Measurements from ENCODE around the gene LYPD6.

DNA sequence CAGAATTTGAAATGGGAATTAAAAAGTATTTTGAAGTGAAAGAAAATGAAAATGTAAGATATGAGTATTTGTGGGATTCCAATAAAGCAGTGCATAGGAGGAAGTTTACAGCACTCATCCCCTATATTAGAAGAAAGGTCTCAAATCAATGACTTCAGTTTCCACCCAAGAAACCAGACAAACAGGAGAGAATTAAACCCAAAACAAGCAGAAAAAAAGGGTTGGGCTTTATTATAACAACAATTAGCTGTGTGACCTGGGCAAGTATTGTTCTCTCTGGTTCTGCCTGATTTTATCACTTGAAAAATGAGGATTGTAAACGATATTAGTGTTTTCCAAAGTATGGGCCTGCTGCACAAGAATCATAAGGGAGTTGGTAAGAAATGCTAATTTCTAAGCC is 18.3 kb upstream of the LYPD6 start:
- TF ChIP-seq, protein P1, sequence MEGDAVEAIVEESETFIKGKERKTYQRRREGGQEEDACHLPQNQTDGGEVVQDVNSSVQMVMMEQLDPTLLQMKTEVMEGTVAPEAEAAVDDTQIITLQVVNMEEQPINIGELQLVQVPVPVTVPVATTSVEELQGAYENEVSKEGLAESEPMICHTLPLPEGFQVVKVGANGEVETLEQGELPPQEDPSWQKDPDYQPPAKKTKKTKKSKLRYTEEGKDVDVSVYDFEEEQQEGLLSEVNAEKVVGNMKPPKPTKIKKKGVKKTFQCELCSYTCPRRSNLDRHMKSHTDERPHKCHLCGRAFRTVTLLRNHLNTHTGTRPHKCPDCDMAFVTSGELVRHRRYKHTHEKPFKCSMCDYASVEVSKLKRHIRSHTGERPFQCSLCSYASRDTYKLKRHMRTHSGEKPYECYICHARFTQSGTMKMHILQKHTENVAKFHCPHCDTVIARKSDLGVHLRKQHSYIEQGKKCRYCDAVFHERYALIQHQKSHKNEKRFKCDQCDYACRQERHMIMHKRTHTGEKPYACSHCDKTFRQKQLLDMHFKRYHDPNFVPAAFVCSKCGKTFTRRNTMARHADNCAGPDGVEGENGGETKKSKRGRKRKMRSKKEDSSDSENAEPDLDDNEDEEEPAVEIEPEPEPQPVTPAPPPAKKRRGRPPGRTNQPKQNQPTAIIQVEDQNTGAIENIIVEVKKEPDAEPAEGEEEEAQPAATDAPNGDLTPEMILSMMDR (IDR thresholded peaks at IDR 0.05) = no peak
- TF ChIP-seq POLR2A (IDR thresholded peaks at IDR 0.05) = no peak
